GM23248 (cell line): Measurements from ENCODE around the gene RNPS1.

Experiments
- EZH2 ChIP-seq: fragments of 200-600 bp; sonication (generic); IDR thresholded peaks from 2 replicates; pipeline ENCODE4 v1.6.1; 2018; ENCODE audit warnings: antibody characterized with exemption, mild to moderate bottlenecking; ENCODE audit not compliant: insufficient read depth, poor library complexity, severe bottlenecking
- EZH2phosphoT487 ChIP-seq: fragments of 200-600 bp; sonication (generic); IDR thresholded peaks from 2 replicates; pipeline ENCODE4 v1.6.1; 2018; ENCODE audit warnings: antibody characterized with exemption, moderate library complexity, mild to moderate bottlenecking, low read depth; ENCODE audit not compliant: insufficient read depth

DNA sequence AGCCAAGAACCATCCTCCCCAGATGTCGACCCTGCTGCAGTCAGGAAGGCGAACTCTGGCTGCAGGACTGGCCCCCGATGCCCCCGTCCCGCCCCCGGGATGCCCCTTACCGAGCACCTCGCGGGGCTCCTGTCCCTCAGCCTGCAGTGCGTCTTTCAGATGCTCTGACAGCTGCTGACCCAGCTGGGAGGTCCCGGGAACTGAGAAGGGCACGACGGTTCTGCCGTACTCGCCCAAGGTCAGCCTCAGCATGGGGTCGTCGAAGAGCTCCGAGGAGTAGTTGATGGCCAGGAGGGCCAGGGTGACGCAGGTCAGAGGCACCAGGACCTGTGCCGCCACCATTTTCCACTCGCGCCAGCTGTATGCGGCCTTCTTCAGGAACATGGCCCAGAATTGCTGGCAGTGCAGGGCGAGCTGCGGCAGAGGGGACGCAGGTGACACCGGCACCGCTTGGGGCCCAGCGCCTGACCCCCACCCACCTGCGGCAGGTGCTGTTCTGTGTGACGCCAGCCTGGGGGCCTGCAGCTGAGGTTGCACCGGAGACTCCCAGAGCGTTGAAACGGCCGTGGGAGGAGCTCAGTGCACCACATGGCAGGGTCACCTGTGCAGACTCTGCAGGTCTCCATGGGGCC lies 20.1 kb upstream of the RNPS1 start:
- no peak for TF ChIP-seq EZH2phosphoT487
- TF ChIP-seq EZH2, result no peak
